HepG2 (cell line): Measurements from ENCODE around the gene ZNF514. TPM values are rescaled to one million over a fixed set of nuclear protein-coding genes. Genes with fewer than 3 reads are reported as not detected.

ENCODE experiments used
- ARID2 ChIP-seq: sonication (generic); formaldehyde crosslinking; IDR thresholded peaks from 2 replicates; pipeline ENCODE4 v1.8.1; 2022; ENCODE audit warnings: mild to moderate bottlenecking, missing genetic modification reagents, borderline replicate concordance
- ARNT2 ChIP-seq: sonication (generic); formaldehyde crosslinking; IDR thresholded peaks from 2 replicates; pipeline ENCODE4 v1.8.0; 2022; ENCODE audit warnings: mild to moderate bottlenecking, low read depth, missing genetic modification reagents, moderate library complexity
- ARNTL ChIP-seq: sonication (generic); formaldehyde crosslinking; IDR thresholded peaks from 2 replicates; pipeline ENCODE4 v1.4.0; 2020; ENCODE audit warnings: mild to moderate bottlenecking, missing genetic modification reagents
- EEA1 ChIP-seq: sonication (generic); formaldehyde crosslinking; IDR thresholded peaks from 2 replicates; pipeline ENCODE4 v1.5.1; 2020; ENCODE audit warnings: mild to moderate bottlenecking, missing genetic modification reagents, borderline replicate concordance
- GLMP ChIP-seq: sonication (generic); formaldehyde crosslinking; IDR thresholded peaks from 2 replicates; pipeline ENCODE4 v1.9.0; 2021; ENCODE audit warnings: missing genetic modification reagents, mild to moderate bottlenecking, borderline replicate concordance
- GRHL1 ChIP-seq: sonication (generic); formaldehyde crosslinking; conservative IDR thresholded peaks from 2 replicates; pipeline ENCODE4 v1.8.0; 2022; ENCODE audit warnings: missing genetic modification reagents
- HNF1A ChIP-seq, 2 experiments: sonication (generic) in 1 of 2; formaldehyde crosslinking in 1 of 2; IDR thresholded peaks; 2 replicates each; pipeline versions ENCODE4 v1.4.0 to v1.6.1; 2016 to 2020; ENCODE audit warnings: borderline replicate concordance in 1 of 2, low read depth in 1 of 2, mild to moderate bottlenecking in 1 of 2, missing genetic modification reagents in 1 of 2
- PHF5A ChIP-seq: IDR thresholded peaks from one replicate; pipeline ENCODE4 v1.6.1; 2018; ENCODE audit warnings: low read depth, missing genetic modification reagents; ENCODE audit not compliant: unreplicated experiment
- RFX5 ChIP-seq: IDR thresholded peaks from 2 replicates; pipeline ENCODE4 v1.6.1; 2011; ENCODE audit warnings: low read depth, low read length, improper control_type of control experiment
- SRSF9 ChIP-seq: fragments of 200-400 bp; formaldehyde crosslinking; IDR thresholded peaks from 2 replicates; pipeline ENCODE4 v1.6.1; 2018; ENCODE audit warnings: borderline replicate concordance, mild to moderate bottlenecking, low read depth, low read length; ENCODE audit not compliant: insufficient read depth, poor library complexity, severe bottlenecking
- TEAD3 ChIP-seq: optimal IDR thresholded peaks from 2 replicates; pipeline ENCODE3; 2016; ENCODE audit warnings: borderline replicate concordance
- ZFP36L2 ChIP-seq: sonication (generic); formaldehyde crosslinking; IDR thresholded peaks from 2 replicates; pipeline ENCODE4 v1.4.0; 2020; ENCODE audit warnings: missing genetic modification reagents
- ZFP62 ChIP-seq: sonication (generic); formaldehyde crosslinking; IDR thresholded peaks from 2 replicates; pipeline ENCODE4 v1.4.0; 2020; ENCODE audit warnings: missing genetic modification reagents
- ZNF180 ChIP-seq: sonication (generic); formaldehyde crosslinking; IDR thresholded peaks from 2 replicates; pipeline ENCODE4 v1.4.0; 2020; ENCODE audit warnings: low read depth, missing genetic modification reagents, borderline replicate concordance
- ZNF224 ChIP-seq: sonication (generic); formaldehyde crosslinking; IDR thresholded peaks from 2 replicates; pipeline ENCODE4 v1.5.0; 2020; ENCODE audit warnings: mild to moderate bottlenecking, missing genetic modification reagents
- ZNF232 ChIP-seq: sonication (generic); formaldehyde crosslinking; IDR thresholded peaks from 2 replicates; pipeline ENCODE4 v1.4.0; 2020; ENCODE audit warnings: missing genetic modification reagents, borderline replicate concordance
- ZNF264 ChIP-seq: sonication (generic); formaldehyde crosslinking; IDR thresholded peaks from 2 replicates; pipeline ENCODE4 v1.4.0; 2020; ENCODE audit warnings: missing genetic modification reagents
- ZNF331 ChIP-seq: sonication (generic); formaldehyde crosslinking; IDR thresholded peaks from 2 replicates; pipeline ENCODE4 v1.4.0; 2020; ENCODE audit warnings: missing genetic modification reagents
- ZNF569 ChIP-seq: sonication (generic); formaldehyde crosslinking; IDR thresholded peaks from 2 replicates; pipeline ENCODE4 v1.5.0; 2020; ENCODE audit warnings: mild to moderate bottlenecking, missing genetic modification reagents, moderate library complexity, borderline replicate concordance
- ZNF749 ChIP-seq: sonication (generic); formaldehyde crosslinking; IDR thresholded peaks from 2 replicates; pipeline ENCODE4 v1.8.0; 2022; ENCODE audit warnings: mild to moderate bottlenecking, missing genetic modification reagents, moderate library complexity, borderline replicate concordance
- ZSCAN12 ChIP-seq: sonication (generic); formaldehyde crosslinking; IDR thresholded peaks from 2 replicates; pipeline ENCODE4 v1.9.0; 2021; ENCODE audit warnings: mild to moderate bottlenecking, missing genetic modification reagents
- polyA plus RNA-seq, 8 experiments: library from polyadenylated mRNA; depleted of rRNA in 3 of 8; stranded (reverse) in 7 of 8; unstranded in 1 of 8; fragments of >200 nt; fragmentation: Illumina TruSeq in 4 of 8; extraction: Trizol in 4 of 8; gene quantifications; 2 replicates each; pipeline versions ENCODE4 v1.2.1 to v1.2.3, GENCODE V29; 2011 to 2016; ENCODE audit warnings: low read depth in 4 of 8, missing spikeins in 1 of 8, mixed read lengths in 1 of 8; ENCODE audit not compliant: insufficient read depth in 1 of 8
- total RNA-seq, 5 experiments: library from RNA; depleted of rRNA; stranded (reverse); fragments of >200 nt; fragmentation: Illumina TruSeq; extraction: Trizol; gene quantifications; 2 replicates each; pipeline ENCODE4 v1.2.3, GENCODE V29; 2016; ENCODE audit warnings: low read depth in 1 of 5

ZNF514 gene
- total and polyA plus RNA-seq, 2 of the 13 experiments (the other 11 are each of a cell fraction or from before 2014, with no cell fraction given) = 15.2 to 18.7 TPM

- TF ChIP-seq HNF1A (IDR thresholded peaks at IDR 0.05; ENCODE audit: low read depth) (no peak), HNF1A (CRISPR knock-in tag; IDR thresholded peaks at IDR 0.05; ENCODE audit: borderline replicate concordance) (peak; percentile 76; the same call in 1 of the 2 replicates), SRSF9 (no peak), ZNF569 (CRISPR knock-in tag) (no peak), ZSCAN12 (no peak), RFX5 (no peak), ZNF331 (peak; percentile 78), ZFP36L2 (CRISPR knock-in tag) (peak; percentile 90; the same call in 1 of the 2 replicates), ZFP62 (no peak), TEAD3 (peak; percentile 88), ZNF224 (CRISPR knock-in tag) (peak; percentile 69; the same call in 1 of the 2 replicates), GLMP (CRISPR knock-in tag) (no peak; the same call in 1 of the 2 replicates), ZNF180 (CRISPR knock-in tag) (no peak; the same call in 1 of the 2 replicates), ZNF232 (CRISPR knock-in tag) (peak; percentile 13; the same call in 1 of the 2 replicates), ARNTL (CRISPR knock-in tag) (peak; percentile 66), EEA1 (CRISPR knock-in tag) (peak; percentile 69; the same call in 1 of the 2 replicates), GRHL1 (no peak), ARNT2 (peak; percentile 80), ZNF264 (no peak; the same call in none of the 2 replicates), PHF5A (CRISPR knock-in tag) (no peak), ZNF749 (CRISPR knock-in tag) (peak; percentile 52; the same call in 1 of the 2 replicates), ARID2 (CRISPR knock-in tag) (peak; percentile 95)
Observed at GRCh38 chr2:95165371-95166064, 5.9 kb upstream of the ZNF514 start, which contains the start of gene ZNF2 (continued).
